ENCODE data around the gene FRYL.
A peak's percentile ranks its signal among the peaks of the same experiment; 100 is the strongest.
"Not testable (repeated sequence)": the region's sequence is repeated elsewhere in the genome, so short reads cannot be mapped to it uniquely, and the experiment has no call there.

FRYL gene

DNA sequence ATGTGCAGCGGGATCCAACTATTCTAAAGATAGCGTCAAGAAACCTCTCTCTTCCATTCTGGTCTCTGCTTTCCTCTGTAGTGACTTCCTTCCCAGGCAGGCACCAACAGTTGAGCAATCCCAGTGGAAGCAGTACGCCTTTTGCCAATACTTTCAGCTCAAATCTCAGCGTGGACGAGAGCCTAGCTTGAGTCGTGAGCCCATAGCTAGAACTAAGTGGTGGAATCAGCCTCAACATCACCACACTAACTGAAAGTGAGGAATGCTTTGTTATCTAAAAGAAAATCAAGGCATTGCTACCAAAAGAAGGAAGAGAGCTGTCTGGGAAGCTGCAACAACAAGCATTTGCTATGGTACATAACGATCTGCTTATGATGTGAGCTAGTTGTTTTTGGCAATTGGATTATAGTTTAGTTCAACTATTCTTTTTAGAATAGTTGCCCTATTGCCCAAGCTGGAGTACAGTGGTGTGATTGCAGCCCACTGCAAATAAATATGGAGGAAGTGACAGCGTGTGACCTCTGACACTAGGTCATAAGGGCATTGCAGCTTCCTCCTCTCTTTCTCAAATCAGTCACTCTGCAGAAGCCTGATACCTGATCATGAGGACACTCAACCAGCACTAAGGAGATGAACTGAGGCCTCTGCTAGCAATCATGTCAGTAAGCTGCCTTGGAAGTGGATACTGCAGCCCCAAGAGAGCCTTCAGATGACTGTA is 24.7 kb upstream of the FRYL start:
- no peak for TF ChIP-seq ZFX (IDR thresholded peaks at IDR 0.05; ENCODE audit: borderline replicate concordance)
- TF ChIP-seq, protein P1, sequence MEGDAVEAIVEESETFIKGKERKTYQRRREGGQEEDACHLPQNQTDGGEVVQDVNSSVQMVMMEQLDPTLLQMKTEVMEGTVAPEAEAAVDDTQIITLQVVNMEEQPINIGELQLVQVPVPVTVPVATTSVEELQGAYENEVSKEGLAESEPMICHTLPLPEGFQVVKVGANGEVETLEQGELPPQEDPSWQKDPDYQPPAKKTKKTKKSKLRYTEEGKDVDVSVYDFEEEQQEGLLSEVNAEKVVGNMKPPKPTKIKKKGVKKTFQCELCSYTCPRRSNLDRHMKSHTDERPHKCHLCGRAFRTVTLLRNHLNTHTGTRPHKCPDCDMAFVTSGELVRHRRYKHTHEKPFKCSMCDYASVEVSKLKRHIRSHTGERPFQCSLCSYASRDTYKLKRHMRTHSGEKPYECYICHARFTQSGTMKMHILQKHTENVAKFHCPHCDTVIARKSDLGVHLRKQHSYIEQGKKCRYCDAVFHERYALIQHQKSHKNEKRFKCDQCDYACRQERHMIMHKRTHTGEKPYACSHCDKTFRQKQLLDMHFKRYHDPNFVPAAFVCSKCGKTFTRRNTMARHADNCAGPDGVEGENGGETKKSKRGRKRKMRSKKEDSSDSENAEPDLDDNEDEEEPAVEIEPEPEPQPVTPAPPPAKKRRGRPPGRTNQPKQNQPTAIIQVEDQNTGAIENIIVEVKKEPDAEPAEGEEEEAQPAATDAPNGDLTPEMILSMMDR (IDR thresholded peaks at IDR 0.05): no peak
- no peak overlapping the region for H3K27ac ChIP-seq

DNA sequence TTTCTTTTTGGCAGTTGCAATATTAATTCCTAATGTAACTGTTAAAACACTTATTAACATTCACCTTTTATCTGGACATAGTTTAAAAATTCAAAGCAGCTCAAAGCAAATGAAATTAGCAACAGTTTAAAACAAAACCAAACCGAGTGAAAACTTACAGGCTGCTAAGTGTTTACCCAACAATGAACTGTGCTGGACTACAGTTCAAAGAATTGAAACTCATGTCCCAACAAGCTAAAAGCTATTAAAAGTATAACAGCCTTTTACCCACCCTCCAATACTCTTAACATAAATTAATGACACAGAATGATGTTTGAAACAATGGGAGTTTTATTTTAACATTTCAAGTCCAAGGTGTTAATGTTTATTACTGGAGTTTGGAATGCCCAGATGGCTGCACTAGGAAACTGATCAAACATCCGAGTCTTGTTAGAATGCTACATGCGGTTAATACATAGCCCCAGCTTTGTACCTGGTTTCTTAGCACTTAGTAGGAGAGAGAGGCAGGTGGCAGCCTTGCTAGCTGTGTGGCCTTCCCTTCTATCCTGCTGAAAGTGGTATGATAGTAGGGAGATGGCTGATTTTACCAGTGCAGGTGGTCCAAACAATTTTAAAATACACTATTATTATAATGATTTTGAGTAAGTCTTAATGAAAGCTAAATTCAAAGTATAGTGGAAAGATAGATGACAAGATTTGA is 21.1 kb upstream of the FRYL start:
- TF ChIP-seq ZFX (IDR thresholded peaks at IDR 0.05; ENCODE audit: borderline replicate concordance): no peak
- 0 out of 2 replicates have a peak overlapping the region, but pooled peaks have one; percentile 0 for H3K27ac ChIP-seq

DNA sequence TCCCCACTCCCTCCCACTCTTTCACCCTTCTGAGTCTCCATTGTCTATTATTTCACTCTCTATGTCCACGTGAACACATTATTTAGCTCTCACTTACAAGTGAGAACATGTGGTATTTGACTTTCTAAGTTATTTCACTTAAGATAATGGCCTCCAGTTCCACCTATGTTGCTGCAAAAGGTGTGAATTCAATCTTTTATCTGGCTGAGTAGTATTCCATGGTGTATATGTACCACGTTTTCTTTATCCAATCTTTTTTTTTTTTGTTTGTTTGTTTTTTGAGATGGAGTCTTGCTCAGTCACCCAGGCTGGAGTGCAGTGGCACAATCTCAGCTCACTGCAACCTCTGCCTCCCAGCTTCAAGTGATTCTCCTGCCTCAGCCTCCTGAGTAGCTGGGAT is 20.1 kb upstream of the FRYL start:
- not testable (repeated sequence) for H3K27ac ChIP-seq

DNA sequence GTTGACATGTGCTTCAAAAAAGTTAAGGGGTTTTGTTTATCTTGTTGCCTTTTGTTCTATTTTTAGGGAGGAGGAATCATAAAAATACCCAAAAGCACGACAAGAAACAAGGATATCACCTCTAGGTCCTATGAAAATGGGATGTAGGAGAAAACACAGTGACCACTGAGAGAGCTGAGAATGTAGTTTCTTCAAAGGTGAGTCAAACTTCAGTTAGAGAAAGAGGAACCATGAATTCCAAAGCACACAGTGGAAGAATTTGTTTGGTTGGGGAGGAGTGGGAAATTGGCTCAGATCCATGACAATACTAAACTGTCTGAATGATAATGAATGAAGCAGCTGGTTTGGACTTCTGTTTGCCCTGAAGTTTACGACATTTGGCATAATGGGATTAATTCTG is 19.1 kb upstream of the FRYL start:
- TF ChIP-seq ZFX (IDR thresholded peaks at IDR 0.05; ENCODE audit: borderline replicate concordance): no peak
- TF ChIP-seq, protein P1 (IDR thresholded peaks at IDR 0.05): no peak
- H3K27ac ChIP-seq: no peak overlapping the region

DNA sequence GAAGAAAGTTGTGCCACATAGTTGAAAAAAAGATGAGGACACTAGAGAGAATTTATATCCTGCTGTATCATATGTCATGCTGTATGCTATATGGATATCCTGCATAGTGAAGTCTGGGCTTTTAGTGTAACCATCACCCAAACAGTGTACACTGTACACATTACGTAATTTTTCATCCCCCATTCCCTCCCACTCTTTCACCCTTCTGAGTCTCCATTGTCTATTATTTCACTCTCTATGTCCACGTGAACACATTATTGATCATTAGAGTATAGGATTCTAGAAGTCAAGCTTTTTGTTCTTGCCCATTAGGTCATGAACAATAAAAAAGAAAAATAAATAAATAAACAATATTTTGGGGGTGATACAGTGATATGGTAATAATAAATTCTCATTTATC is 18.0 kb upstream of the FRYL start:
- TF ChIP-seq, protein P1 (IDR thresholded peaks at IDR 0.05): no peak
- TF ChIP-seq ZFX (IDR thresholded peaks at IDR 0.05; ENCODE audit: borderline replicate concordance): no peak
- no peak overlapping the region for H3K27ac ChIP-seq

DNA sequence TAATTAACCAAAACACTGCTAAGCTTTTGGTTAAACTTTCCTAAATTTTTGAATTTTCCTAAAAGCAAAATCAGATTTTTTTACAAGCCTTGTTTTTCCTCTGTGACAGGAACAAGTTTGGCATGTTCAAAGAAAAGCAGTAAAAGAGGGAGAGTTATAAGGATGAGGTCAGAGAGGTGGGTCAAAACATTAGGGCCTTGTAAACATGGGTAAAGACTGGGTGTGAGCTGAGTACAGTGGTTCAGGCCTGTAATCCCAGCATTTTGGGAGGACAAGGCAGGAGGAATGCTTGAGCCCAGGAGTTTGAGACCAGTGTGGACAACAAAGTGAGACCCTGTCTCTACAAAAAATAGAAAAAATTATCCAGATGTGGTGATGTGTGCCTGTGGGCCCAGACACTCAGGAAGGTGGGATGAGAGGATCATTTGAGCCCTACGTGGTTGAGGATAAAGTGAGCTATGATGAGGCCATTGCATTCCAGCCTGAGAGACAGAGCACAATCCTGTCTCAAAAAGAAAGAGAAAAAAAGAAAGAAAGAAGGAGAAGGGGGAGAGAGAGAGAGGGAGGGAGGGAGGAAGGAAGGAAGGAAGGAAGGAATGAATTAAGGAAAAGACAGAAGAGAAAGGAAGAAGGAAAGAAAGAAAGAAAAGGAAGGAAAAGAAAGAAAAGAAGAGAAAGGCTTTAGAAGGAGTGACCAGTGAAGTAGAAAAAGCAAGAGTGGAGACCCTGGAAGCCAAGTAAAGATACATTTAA is 17.0 kb upstream of the FRYL start:
- TF ChIP-seq, protein P1 (IDR thresholded peaks at IDR 0.05): no peak
- no peak for TF ChIP-seq ZFX (IDR thresholded peaks at IDR 0.05; ENCODE audit: borderline replicate concordance)
- no peak overlapping the region for H3K27ac ChIP-seq

DNA sequence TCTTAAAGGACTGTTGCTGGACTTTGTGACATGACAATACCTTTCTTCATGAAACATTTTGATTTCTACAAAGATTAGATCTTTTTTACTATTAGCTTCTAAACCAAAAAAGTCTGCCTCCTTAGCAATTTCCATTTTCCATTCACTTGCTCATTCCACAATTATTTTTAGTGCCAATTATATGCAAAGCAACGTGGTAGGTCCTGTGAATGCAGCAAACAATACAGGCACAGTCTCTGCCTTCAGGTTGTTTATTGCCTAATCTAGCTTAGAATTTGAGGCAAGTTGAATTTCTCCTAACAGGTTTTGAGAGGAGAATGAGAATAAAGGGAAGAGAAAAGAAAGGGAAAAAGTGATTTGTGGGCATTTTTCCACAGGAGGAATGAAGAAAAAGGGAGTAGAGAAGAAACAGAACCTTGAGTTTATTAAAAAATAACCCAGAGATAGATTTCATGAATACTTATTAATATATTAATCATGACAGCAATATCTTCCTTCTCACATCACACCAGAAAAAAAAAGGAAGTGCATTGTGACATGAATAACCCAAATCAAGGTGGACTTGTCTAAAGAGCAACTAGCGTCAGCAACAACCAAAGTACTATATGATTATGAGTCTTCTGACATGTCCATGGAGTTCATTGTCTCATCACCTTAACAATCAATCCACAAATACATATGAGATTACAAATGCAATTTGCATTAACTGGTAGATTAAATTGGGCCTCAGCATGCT is 16.3 kb upstream of the FRYL start:
- H3K27ac ChIP-seq: no peak overlapping the region

More for the DNA sequence above, 16.3 kb upstream of the FRYL start:
- TF ChIP-seq, protein P1 (IDR thresholded peaks at IDR 0.05): no peak
- TF ChIP-seq ZFX (IDR thresholded peaks at IDR 0.05; ENCODE audit: borderline replicate concordance): no peak

Data from 22Rv1 (cell line).